ENCODE results near the gene MICALL2.
"Not testable (repeated sequence)": the region's sequence is repeated elsewhere in the genome, so short reads cannot be mapped to it uniquely, and the experiment has no call there.

The MICALL2 gene

DNA sequence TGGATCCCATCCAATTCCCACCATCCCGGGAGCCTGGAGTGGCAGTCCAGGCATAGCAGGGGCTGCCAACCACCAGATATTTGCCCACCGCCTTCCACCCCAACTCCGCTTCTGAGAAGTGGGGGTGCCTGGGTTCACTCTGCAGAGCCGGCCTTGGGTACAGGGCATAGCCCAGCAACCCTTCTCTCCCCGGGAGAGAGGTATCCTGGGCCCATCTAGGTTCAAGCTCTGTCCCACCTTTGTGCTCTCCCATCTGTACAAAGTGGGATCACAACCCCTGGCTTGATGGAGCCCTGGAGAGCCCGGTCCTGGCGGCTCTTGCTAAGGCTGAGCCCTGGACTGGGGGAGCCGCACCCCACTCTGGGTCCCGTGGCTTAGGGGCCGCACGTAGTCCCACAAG lies 12.2 kb downstream of the MICALL2 start:
- no peak for DNase-seq

- peak in 1 of 2 experiments; percentile 77 for DNase-seq
Observed at GRCh38 chr7:1446620-1447032, 12.6 kb downstream of the MICALL2 start.

GRCh38 chr7:1446026-1446425 lies 13.2 kb downstream of the MICALL2 start:
- peak in 1 of 2 experiments; percentile 62 for DNase-seq

DNA sequence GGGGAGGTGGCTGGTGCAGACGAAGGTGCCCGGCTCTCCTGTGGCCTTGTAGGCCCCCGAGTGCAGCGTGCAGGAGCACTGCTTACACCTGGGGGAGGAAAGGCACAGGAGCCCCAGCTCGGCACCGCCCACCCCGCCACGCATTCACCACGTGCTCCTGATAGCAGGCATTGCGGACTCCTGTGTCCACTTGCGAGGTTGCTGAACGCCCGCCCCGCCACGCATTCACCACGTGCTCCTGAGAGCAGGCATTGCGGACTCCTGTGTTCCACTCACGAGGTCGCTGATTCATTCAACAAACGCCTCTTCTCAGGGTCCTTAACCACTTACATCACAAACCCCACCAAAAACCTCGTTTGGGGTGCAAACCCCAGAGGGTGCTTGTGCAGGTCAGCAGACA lies 13.9 kb downstream of the MICALL2 start:
- no peak for DNase-seq

GRCh38 chr7:1444925-1445322 lies 14.3 kb downstream of the MICALL2 start:
- no peak for DNase-seq

GRCh38 chr7:1444214-1444924 lies 14.9 kb downstream of the MICALL2 start:
- DNase-seq = no peak

DNA sequence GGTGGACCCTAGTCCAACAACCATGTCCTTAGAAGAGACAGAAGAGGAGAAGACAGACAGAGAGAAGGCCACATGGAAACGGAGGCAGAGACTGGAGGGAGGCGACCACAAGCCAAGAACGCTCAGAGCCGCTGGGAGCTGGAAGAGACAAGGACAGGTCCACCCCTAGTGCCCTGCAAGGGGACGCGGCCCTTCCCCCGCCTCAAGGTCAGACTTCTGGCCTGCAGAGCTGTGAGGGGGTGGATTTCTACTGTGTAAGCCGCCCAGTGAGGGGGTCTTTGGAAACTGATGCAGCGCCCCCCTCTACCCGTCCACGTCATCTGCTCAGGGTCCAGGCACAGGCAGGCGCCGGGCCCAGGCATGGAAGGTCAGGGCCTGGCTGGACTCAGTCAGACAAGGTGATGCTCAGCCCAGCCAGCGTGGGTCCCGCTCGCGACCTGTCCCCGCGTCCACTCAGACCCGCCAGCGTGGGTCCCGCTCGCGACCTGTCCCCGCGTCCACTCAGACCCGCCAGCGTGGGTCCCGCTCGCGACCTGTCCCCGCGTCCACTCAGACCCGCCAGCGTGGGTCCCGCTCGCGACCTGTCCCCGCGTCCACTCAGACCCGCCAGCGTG lies 15.6 kb downstream of the MICALL2 start:
- DNase-seq = not testable (repeated sequence)

GRCh38 chr7:1442355-1443124 lies 16.7 kb downstream of the MICALL2 start:
- no peak for DNase-seq

DNA sequence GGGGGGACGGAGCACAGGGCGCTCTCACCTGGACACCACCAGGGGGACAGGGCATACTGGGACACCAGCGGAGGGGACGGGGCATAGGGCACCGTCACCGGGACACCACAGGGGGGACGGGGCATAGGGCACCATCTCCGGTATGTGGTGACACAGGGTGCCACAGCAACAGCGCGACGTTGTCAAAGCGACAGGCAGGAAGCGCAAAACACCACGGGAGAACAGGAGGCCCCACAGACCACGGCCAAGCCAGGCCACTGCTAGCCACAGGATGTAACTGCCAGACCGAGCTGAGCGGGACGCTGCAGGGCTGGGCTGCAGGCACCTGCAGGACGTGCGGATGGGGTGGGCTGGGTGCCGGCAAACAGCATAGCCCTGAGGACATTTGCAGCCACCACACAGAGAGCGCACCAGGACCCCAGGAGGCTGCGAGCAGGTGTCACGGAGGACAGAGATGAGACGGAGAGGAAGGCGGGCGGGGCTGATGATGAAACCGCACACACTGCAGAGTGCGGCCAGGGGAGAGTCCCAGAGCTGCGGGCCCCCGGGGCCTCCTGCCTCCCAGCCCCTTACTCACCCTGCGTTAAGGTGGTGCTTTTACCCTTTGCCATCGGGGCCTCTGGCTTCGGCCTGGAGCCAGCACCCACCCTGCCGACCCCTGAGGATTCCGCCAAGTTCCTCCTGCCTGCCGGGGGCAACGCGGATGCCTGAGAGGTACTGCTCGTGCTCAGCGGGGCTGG lies 17.5 kb downstream of the MICALL2 start:
- DNase-seq = no peak

DNA sequence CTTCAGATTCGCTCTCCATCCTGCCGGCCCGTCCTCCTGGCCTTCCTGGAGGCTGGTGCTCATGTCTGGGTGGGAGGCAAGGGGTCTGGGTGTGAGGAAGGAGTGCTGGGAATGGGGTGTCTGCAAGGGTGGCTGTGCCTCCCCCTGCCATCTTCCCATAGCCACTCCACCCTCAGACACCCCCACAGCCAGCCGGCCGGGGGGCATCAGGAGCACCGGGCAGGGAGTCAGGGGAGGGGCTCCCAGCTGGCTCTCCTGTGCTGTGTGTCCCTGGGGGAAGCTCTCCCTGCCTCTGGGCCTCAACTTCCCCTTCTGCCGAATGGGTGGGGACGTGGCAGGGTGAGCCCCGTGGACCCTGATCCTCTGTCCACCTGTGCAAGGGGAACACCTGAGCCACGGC lies 18.6 kb downstream of the MICALL2 start:
- DNase-seq = no peak

DNA sequence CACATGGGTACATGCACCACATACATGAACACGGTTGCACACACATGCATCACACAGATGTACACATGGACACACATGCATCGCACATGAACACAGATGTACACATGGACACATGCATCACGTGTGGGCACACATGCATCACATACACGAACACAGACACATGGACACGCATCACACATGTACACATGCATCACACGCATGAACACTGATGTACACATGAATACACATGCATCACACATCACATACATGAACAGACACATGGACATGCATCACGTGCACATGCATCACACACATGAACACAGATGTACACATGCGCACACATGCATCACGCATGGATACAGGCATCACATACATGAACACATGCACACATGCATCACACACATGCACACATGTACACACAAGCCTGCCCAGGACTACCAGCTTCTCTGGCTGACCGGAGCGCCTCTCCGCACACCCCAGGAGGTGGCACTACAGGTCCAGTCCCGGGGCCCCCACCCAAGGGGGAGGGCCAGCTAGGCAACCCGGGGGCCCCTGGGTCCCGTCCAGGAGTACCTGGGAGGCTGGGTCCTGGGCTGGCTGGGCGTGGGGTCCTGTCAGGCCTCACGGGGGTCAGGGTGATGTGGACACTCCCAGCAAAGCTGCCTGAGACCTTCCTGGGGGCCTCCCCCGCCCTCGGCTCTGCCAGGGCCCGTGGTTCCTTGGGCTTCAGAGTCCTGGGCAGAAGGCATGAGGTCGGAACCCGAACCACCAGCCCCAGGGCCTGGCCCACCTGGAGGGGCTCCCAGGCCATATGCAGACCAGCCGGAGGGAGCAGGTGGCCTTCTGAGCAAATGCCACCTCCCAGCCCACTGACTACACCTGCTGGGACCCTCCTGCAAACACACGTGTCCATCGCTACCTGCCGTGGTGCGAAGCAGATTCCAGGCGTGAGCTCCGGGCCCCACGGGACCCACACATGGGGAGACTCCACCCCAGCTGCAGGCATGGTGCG lies 19.6 kb downstream of the MICALL2 start:
- DNase-seq = no peak

DNA sequence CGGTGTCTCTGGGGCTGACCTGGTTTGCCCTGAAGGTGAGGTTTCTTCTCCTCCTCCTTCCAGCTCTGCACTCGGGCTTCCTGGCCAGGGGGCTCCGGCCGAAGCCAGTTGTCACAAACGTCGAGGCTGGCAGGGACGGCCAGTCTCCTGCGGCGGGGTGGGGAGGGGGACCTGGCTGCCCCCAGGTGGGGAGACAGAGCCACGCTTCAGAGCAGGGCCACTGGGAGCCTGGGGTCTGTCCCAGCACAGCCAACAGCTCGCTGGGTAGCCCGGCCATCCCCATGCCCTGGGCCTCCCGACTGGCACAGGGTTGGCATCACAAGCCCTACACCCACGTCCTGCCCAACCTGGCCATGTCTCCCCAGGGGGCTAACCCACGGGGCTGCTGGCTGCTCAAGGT lies 20.4 kb downstream of the MICALL2 start:
- no peak for DNase-seq

GRCh38 chr7:1438208-1438607 lies 21.1 kb downstream of the MICALL2 start:
- DNase-seq = no peak

GRCh38 chr7:1437155-1437880 lies 22.0 kb downstream of the MICALL2 start:
- no peak for DNase-seq

DNA sequence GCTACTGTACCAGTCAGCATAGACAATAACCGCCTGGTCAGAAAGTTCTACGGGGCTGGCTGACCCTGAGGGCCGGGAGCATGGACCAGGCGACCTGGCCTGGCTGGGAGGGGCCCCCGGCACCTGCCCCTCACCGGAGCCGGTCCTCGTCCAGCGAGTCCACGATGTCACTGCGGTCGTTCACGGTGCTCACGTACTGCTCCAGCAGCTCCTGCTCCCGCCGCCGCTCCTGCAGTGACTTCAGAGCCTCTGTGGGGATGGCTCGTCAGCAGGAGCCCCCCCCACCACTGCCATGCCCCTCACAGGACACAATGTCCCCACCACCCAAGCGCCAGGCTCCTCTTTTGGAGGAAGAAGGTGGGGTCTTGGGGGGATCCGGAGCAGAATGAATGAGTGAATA lies 22.7 kb downstream of the MICALL2 start:
- no peak for DNase-seq

DNA sequence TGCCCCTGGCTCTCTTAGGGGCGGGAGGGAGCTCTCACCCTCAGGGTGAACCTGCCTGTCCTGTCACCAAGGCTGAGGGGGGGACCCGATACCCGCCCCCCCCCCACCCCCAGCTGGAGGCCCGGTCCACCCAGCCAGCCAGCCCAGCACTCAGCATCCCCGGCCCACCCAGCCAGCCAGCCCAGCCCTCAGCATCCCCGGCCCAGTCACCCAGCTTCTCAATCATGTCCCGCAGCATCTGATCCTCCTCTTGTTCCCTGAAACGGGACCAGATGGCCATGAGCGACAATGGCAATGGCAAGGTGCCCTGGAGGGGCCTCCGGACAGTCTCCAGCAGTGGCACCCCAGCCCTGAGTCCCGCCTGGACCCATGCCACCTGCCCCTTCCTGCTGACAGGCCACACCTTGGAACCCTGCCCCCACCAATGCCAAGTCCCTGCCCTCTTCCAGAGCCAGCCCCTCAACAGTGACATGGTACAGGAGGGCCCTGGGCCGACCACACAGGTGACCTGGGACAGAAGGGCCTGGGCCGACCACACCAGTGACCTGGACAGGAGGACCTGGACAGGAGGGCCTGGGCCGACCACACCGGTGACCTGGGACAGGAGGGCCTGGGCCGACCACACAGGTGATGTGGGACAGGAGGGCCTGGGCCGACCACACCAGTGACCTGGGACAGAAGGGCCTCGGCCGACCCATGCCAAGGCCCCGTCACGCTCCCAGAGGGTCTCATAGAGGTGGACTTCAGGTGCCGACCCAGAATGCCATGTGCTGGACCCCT lies 24.2 kb downstream of the MICALL2 start:
- no peak for DNase-seq

DNA sequence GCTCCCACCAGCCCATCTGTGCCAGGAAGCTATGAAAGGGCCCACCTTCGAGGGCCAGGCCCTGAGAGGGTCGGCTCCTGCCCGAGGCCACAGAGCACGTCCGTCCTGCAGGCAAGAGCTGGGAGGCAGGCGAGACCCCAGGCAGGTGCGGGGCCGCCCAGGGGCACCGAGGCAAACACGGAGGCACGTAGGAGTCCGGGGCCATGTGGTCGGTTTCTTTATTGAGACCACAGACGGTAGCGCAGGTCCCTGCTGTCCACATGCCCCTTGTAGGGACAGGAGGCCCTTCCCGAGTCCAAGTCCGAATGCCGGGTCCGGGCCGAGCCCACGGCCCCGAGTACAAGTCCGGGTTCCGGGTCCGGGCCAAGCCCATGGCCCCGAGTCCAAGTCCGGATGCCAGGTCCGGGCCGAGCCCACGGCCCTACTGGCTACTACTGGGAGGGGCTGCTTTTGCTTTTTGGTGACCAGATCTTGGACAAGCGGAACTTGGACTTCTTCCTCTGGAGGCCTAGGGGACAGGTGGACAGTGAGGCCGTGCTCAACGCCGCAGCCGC lies 25.0 kb downstream of the MICALL2 start:
- no peak for DNase-seq

- no peak for DNase-seq
Observed at GRCh38 chr7:1433128-1433920, 25.9 kb downstream of the MICALL2 start.

DNA sequence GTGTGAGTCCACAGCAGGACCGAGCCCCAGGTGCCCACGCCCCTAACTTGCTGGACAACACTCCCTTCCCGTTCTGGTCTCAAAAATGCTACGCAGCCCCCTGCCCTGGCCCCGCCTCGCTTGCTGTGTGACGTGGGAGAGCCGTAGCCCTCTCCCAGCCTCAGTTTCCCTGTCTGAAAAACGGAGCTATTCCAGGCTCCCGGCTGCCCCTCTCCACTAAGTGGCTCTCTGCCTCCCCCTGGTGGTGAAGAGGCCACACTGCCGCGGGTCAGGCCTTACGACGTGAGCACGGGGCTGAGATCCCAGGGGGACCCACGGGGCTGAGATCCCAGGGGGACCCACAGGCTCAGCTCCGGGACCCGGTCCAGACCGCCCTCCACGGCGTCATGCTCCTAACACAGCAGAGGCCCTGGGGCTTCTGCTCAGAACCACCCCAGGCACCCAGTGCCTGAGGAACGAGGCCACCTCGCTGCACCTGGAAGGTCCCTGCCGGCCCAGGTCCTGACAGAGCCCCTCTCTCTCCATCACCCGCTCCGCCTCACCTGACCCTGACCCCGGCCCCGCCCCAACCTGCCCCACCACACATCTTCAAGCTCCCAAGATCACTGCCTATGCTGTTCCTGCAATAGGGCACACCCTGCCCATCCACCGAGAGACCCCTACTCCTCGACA lies 26.7 kb downstream of the MICALL2 start:
- peak; percentile 44 to 72 for DNase-seq

Measured in SHP77 (cell line).